K562 (cell line): ENCODE measurements around the gene SPOCK2.

Experiments
- CTCF ChIP-seq, 3 experiments: IDR thresholded peaks in 2 of 3; conservative IDR thresholded peaks in 1 of 3; 2 replicates each; pipeline ENCODE4 v1.5.1; 2011 to 2012; ENCODE audit warnings: low read length in 3 of 3, mild to moderate bottlenecking in 3 of 3, control low read depth in 2 of 3, improper control_type of control experiment in 1 of 3, inconsistent platforms in 1 of 3, low read depth in 1 of 3, mixed read lengths in 1 of 3, moderate library complexity in 1 of 3; ENCODE audit not compliant: insufficient read depth in 2 of 3
- ZKSCAN3 ChIP-seq: fragments of 250-450 bp; sonication (Bioruptor Pico); IDR thresholded peaks from 2 replicates; pipeline ENCODE4 v1.4.0; 2020
- ZNF175 ChIP-seq: fragments of 200-800 bp; sonication (Bioruptor generic); IDR thresholded peaks from 2 replicates; pipeline ENCODE4 v1.6.1; 2016; ENCODE audit warnings: low read depth, mild to moderate bottlenecking, missing genetic modification characterization, missing compliant biosample characterization
- ZZZ3 ChIP-seq: fragments of 450-650 bp; IDR thresholded peaks from 2 replicates; pipeline ENCODE4 v1.6.1; 2016; ENCODE audit warnings: antibody characterized with exemption, mild to moderate bottlenecking, moderate library complexity

- TF ChIP-seq ZZZ3 (no peak), CTCF (IDR thresholded peaks at IDR 0.05 in 2 of 3, conservative IDR thresholded peaks at IDR 0.05 in 1 of 3; ENCODE audit: insufficient read depth in 2 of 3, low read depth in 1 of 3, low read length in 3 of 3) (no peak), ZNF175 (CRISPR knock-in tag) (no peak), ZKSCAN3 (CRISPR knock-in tag) (no peak)
These were observed 50.5 kb downstream of the SPOCK2 start for GRCh38 chr10:72037811-72038210.
